HepG2 (cell line): ENCODE data around the gene PEBP1. TPM values are rescaled to one million over a fixed set of nuclear protein-coding genes. Genes with fewer than 3 reads are reported as not detected.

Experiments
- ATAC-seq: fragments of 200-7000 bp; cut with Tn5 transposase; 3 replicates; pipeline ENCODE4 v1.9.1; 2020; ENCODE audit warnings: mild to moderate bottlenecking, moderate library complexity
- BruUV-seq: library from RNA; stranded (reverse); fragments of 400-500 nt; replicated peaks from 2 replicates; lab custom pipeline; 2021; lab: Mats Ljungman, UMichigan
- CTCF ChIA-PET: fragments of 300-600 bp; formaldehyde crosslinking; extraction: SDS; loops from one replicate; lab custom pipeline; 2021; ENCODE audit warnings: low total read pairs, inconsistent platforms, low intra/inter-chr PET ratio; lab: Yijun Ruan, JAX
- POLR2A ChIA-PET: fragments of 350-600 bp; sonication (Branson Sonifier 250); formaldehyde crosslinking; loops from one replicate; lab custom pipeline; 2020; ENCODE audit warnings: antibody characterized with exemption, inconsistent platforms; lab: Yijun Ruan, JAX
- DNase-seq: peaks from one replicate; pipeline ENCODE4 v3.0.0-alpha.2; 2015; ENCODE audit warnings: low spot score
- FAIRE-seq: peaks from 3 replicates; lab custom pipeline; 2011; peaks lifted over from hg19 to GRCh38; lab: Jason Lieb, UNC
- H2AFZ ChIP-seq: one replicate; pipeline ENCODE4 v1.6.1; 2011; ENCODE audit warnings: low read length, inconsistent platforms
- H3K27ac ChIP-seq: fragments of 300-600 bp; 3 replicates; pipeline ENCODE4 v1.8.0; 2011; ENCODE audit warnings: mixed run types, mild to moderate bottlenecking, mixed read lengths, low read length, inconsistent platforms; ENCODE audit not compliant: insufficient read depth; ENCODE audit errors: extremely low read length
- H3K27me3 ChIP-seq, 2 experiments: fragments of 200-600 bp in 1 of 2; 2 replicates in 1 of 2; 3 replicates in 1 of 2; pipeline versions ENCODE4 v1.6.0 to v1.8.0; 2011; ENCODE audit warnings: low read length in 2 of 2, mild to moderate bottlenecking in 2 of 2, moderate library complexity in 2 of 2, inconsistent platforms in 1 of 2; ENCODE audit not compliant: insufficient read depth in 2 of 2, control insufficient read depth in 1 of 2
- H3K36me3 ChIP-seq, 2 experiments: fragments of 200-600 bp in 1 of 2; replicated peaks in 1 of 2; 2 replicates in 1 of 2; 3 replicates in 1 of 2; pipeline versions ENCODE4 v1.5.1 to v1.8.0; 2011; ENCODE audit warnings: low read length in 2 of 2, inconsistent platforms in 1 of 2; ENCODE audit not compliant: insufficient read depth in 2 of 2, control insufficient read depth in 1 of 2
- H3K4me1 ChIP-seq: 2 replicates; pipeline ENCODE4 v1.5.1; 2012; ENCODE audit warnings: low read length, inconsistent platforms; ENCODE audit not compliant: insufficient read depth
- H3K4me2 ChIP-seq: 2 replicates; pipeline ENCODE4 v1.6.0; 2011; ENCODE audit warnings: low read depth, low read length, inconsistent platforms
- H3K4me3 ChIP-seq, 3 experiments: fragments of 200-600 bp in 1 of 3; sonication (generic), shearing (Covaris generic) in 1 of 3; replicated peaks in 1 of 3; 2 replicates each; pipeline ENCODE4 v1.5.1; 2011 to 2016; ENCODE audit warnings: low read length in 3 of 3, inconsistent platforms in 2 of 3, low read depth in 2 of 3, mild to moderate bottlenecking in 2 of 3, control low read depth in 1 of 3, mixed read lengths in 1 of 3; ENCODE audit not compliant: insufficient read depth in 1 of 3
- H3K79me2 ChIP-seq: one replicate; pipeline ENCODE4 v1.6.1; 2011; ENCODE audit warnings: low read length, inconsistent platforms; ENCODE audit not compliant: insufficient read depth
- H3K9ac ChIP-seq: 2 replicates; pipeline ENCODE4 v1.6.0; 2011; ENCODE audit warnings: mild to moderate bottlenecking, low read depth, low read length, inconsistent platforms; ENCODE audit not compliant: insufficient read depth
- H3K9me3 ChIP-seq: 2 replicates; pipeline ENCODE4 v1.5.1; 2012; ENCODE audit warnings: mild to moderate bottlenecking, low read length
- H4K20me1 ChIP-seq: 2 replicates; pipeline ENCODE4 v1.6.0; 2011; ENCODE audit warnings: inconsistent platforms, mild to moderate bottlenecking, low read length, moderate library complexity; ENCODE audit not compliant: insufficient read depth
- HNF4A ChIP-seq: sonication (generic); formaldehyde crosslinking; IDR thresholded peaks from 2 replicates; pipeline ENCODE4 v1.4.0; 2020; ENCODE audit warnings: missing genetic modification reagents
- HNF4G ChIP-seq, 2 experiments: sonication (generic) in 1 of 2; formaldehyde crosslinking in 1 of 2; IDR thresholded peaks; 2 replicates each; pipeline versions ENCODE4 v1.4.0 to v1.6.1; 2011 to 2020; ENCODE audit warnings: borderline replicate concordance in 2 of 2, low read depth in 2 of 2, mild to moderate bottlenecking in 2 of 2, low read length in 1 of 2, missing genetic modification reagents in 1 of 2, moderate library complexity in 1 of 2
- NCOR1 ChIP-seq: fragments of 200-600 bp; sonication (generic); IDR thresholded peaks from 2 replicates; pipeline ENCODE4 v1.7.0; 2017; ENCODE audit warnings: antibody characterized with exemption, low read length, borderline replicate concordance
- POGZ ChIP-seq: sonication (generic); formaldehyde crosslinking; IDR thresholded peaks from 2 replicates; pipeline ENCODE4 v1.4.0; 2020; ENCODE audit warnings: mild to moderate bottlenecking, missing genetic modification reagents
- PRDM4 ChIP-seq: sonication (generic); formaldehyde crosslinking; IDR thresholded peaks from 2 replicates; pipeline ENCODE4 v1.9.0; 2021; ENCODE audit warnings: missing genetic modification reagents, borderline replicate concordance
- TEAD3 ChIP-seq: optimal IDR thresholded peaks from 2 replicates; pipeline ENCODE3; 2016; ENCODE audit warnings: borderline replicate concordance
- ZMYM3 ChIP-seq: sonication (generic); formaldehyde crosslinking; IDR thresholded peaks from 2 replicates; pipeline ENCODE4 v1.5.1; 2020; ENCODE audit warnings: mild to moderate bottlenecking, missing genetic modification reagents
- ZNF460 ChIP-seq: sonication (generic); formaldehyde crosslinking; IDR thresholded peaks from 2 replicates; pipeline ENCODE4 v1.5.1; 2020; ENCODE audit warnings: missing genetic modification reagents, mild to moderate bottlenecking, borderline replicate concordance
- WGBS: methylation state at CpG from one replicate; pipeline ENCODE4 v1.1.6; 2017; ENCODE audit warnings: low lambda C conversion rate; 5-methylcytosine and 5-hydroxymethylcytosine counted together
- in situ Hi-C: cut with HindIII; loops from 2 replicates; pipeline ENCODE4 v1.10.0; 2017; ENCODE audit warnings: low pct_unique_long_range_greater_than_20kb; ENCODE audit not compliant: extremely low pct_ligation_motif_present
- intact Hi-C: fragments of 100-400 bp; cut with micrococcal nuclease; formaldehyde crosslinking; loops from one replicate; pipeline ENCODE4 v1.10.0; 2022; ENCODE audit not compliant: unreplicated experiment
- polyA plus RNA-seq, 8 experiments: library from polyadenylated mRNA; depleted of rRNA in 3 of 8; stranded (reverse) in 7 of 8; unstranded in 1 of 8; fragments of >200 nt; fragmentation: Illumina TruSeq in 4 of 8; extraction: Trizol in 4 of 8; gene quantifications; 2 replicates each; pipeline versions ENCODE4 v1.2.1 to v1.2.3, GENCODE V29; 2011 to 2016; ENCODE audit warnings: low read depth in 4 of 8, missing spikeins in 1 of 8, mixed read lengths in 1 of 8; ENCODE audit not compliant: insufficient read depth in 1 of 8
- total RNA-seq, 5 experiments: library from RNA; depleted of rRNA; stranded (reverse); fragments of >200 nt; fragmentation: Illumina TruSeq; extraction: Trizol; gene quantifications; 2 replicates each; pipeline ENCODE4 v1.2.3, GENCODE V29; 2016; ENCODE audit warnings: low read depth in 1 of 5
- TF ChIP-seq, protein P1 (sequence below): sonication (generic); formaldehyde crosslinking; IDR thresholded peaks from 2 replicates; pipeline ENCODE4 v1.5.0; 2020; ENCODE audit warnings: missing genetic modification reagents

PEBP1 gene
- total and polyA plus RNA-seq, 2 of the 13 experiments (the other 11 are each of a cell fraction or from before 2014, with no cell fraction given) = 538 to 1,505 TPM

DNA sequence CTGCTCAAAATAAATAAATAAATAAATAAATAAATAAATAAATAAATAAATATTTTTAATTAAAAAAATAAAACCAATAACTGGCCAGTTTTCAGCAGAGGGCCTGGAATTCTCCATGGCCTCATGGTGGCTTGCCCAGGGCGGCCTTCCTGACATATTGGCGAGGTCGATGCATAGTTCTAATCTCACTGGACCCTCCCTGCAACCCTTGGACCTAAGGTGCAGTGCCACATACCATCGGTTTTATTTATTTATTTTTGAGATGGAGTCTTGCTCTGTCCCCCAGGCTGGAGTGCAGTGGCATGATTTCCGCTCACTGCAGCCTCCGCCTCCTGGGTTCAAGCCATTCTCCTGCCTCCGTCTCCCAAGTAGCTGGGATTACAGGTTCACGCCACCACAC, 28.2 kb upstream of the PEBP1 start:
- H3K4me1 ChIP-seq = peaks cover 27% of the 10 kb centered on the region
- WGBS = 60% methylated on average over 8 of the region's 8 CpGs
- H3K79me2 ChIP-seq = no peaks in the 10 kb centered on the region
- H2AFZ ChIP-seq = no peak overlapping the region
- BruUV-seq = no TSS peak
- TF ChIP-seq ZMYM3 = 0 out of 2 replicates have a peak, but pooled peaks have one; percentile 15
- no peak for TF ChIP-seq PRDM4 (CRISPR knock-in tag)
- TF ChIP-seq HNF4G (IDR thresholded peaks at IDR 0.05; ENCODE audit: borderline replicate concordance, low read depth, low read length) = 0 out of 2 replicates have a peak, but pooled peaks have one; percentile 16
- TF ChIP-seq HNF4G (CRISPR knock-in tag; IDR thresholded peaks at IDR 0.05; ENCODE audit: borderline replicate concordance, low read depth) = no peak
- TF ChIP-seq HNF4A = peak; percentile 68
- TF ChIP-seq ZNF460 (CRISPR knock-in tag) = peak; percentile 52; the same call in 1 of the 2 replicates
- peak; percentile 31; the same call in 1 of the 2 replicates for TF ChIP-seq NCOR1
- peak; percentile 18 for TF ChIP-seq TEAD3 (CRISPR knock-in tag)
- TF ChIP-seq, protein P1, sequence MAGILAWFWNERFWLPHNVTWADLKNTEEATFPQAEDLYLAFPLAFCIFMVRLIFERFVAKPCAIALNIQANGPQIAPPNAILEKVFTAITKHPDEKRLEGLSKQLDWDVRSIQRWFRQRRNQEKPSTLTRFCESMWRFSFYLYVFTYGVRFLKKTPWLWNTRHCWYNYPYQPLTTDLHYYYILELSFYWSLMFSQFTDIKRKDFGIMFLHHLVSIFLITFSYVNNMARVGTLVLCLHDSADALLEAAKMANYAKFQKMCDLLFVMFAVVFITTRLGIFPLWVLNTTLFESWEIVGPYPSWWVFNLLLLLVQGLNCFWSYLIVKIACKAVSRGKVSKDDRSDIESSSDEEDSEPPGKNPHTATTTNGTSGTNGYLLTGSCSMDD (CRISPR knock-in tag) = no peak
- TF ChIP-seq POGZ (CRISPR knock-in tag) = peak; percentile 23; the same call in 1 of the 2 replicates
- H3K36me3 ChIP-seq = no peaks in the 10 kb centered on the region
- in situ Hi-C loops = no loop called here
- H3K4me2 ChIP-seq = peak overlapping the region; percentile 36; the same call in 1 of the 2 replicates
- no peaks in the 10 kb centered on the region for H3K27me3 ChIP-seq
- no peak overlapping the region for H3K27ac ChIP-seq
- FAIRE-seq = no peak
- no peak overlapping the region for H3K4me3 ChIP-seq
- ATAC-seq = no peak
- intact Hi-C loops = no loop called here
- POLR2A ChIA-PET = interaction anchor here (0.7 to 1.6 kb wide), 3 partner anchors 28 to 32 kb away, joined by 3 to 8 read pairs (median 3); partner anchors contain the start of gene PEBP1
- CTCF ChIA-PET = no interaction called here
- H3K9me3 ChIP-seq = no peaks in the 10 kb centered on the region
- H3K9ac ChIP-seq = no peak overlapping the region
- no peaks in the 10 kb centered on the region for H4K20me1 ChIP-seq
- peak; percentile 36 for DNase-seq
